HepG2 (cell line): ENCODE measurements around the gene ICE1. TPM values are rescaled to one million over a fixed set of nuclear protein-coding genes. Genes with fewer than 3 reads are reported as not detected.
"Not testable (repeated sequence)": the region's sequence is repeated elsewhere in the genome, so short reads cannot be mapped to it uniquely, and the experiment has no call there.

ENCODE experiments used
- ATAC-seq: fragments of 200-7000 bp; cut with Tn5 transposase; 3 replicates; pipeline ENCODE4 v1.9.1; 2020; ENCODE audit warnings: mild to moderate bottlenecking, moderate library complexity
- BruUV-seq: library from RNA; stranded (reverse); fragments of 400-500 nt; replicated peaks from 2 replicates; lab custom pipeline; 2021; lab: Mats Ljungman, UMichigan
- CTCF ChIA-PET: fragments of 300-600 bp; formaldehyde crosslinking; extraction: SDS; loops from one replicate; lab custom pipeline; 2021; ENCODE audit warnings: low total read pairs, inconsistent platforms, low intra/inter-chr PET ratio; lab: Yijun Ruan, JAX
- POLR2A ChIA-PET: fragments of 350-600 bp; sonication (Branson Sonifier 250); formaldehyde crosslinking; loops from one replicate; lab custom pipeline; 2020; ENCODE audit warnings: antibody characterized with exemption, inconsistent platforms; lab: Yijun Ruan, JAX
- DNase-seq: peaks from one replicate; pipeline ENCODE4 v3.0.0-alpha.2; 2015; ENCODE audit warnings: low spot score
- FAIRE-seq: peaks from 3 replicates; lab custom pipeline; 2011; peaks lifted over from hg19 to GRCh38; lab: Jason Lieb, UNC
- H2AFZ ChIP-seq: one replicate; pipeline ENCODE4 v1.6.1; 2011; ENCODE audit warnings: low read length, inconsistent platforms
- H3K27ac ChIP-seq: fragments of 300-600 bp; 3 replicates; pipeline ENCODE4 v1.8.0; 2011; ENCODE audit warnings: mixed run types, mild to moderate bottlenecking, mixed read lengths, low read length, inconsistent platforms; ENCODE audit not compliant: insufficient read depth; ENCODE audit errors: extremely low read length
- H3K27me3 ChIP-seq, 2 experiments: fragments of 200-600 bp in 1 of 2; 2 replicates in 1 of 2; 3 replicates in 1 of 2; pipeline versions ENCODE4 v1.6.0 to v1.8.0; 2011; ENCODE audit warnings: low read length in 2 of 2, mild to moderate bottlenecking in 2 of 2, moderate library complexity in 2 of 2, inconsistent platforms in 1 of 2; ENCODE audit not compliant: insufficient read depth in 2 of 2, control insufficient read depth in 1 of 2
- H3K36me3 ChIP-seq, 2 experiments: fragments of 200-600 bp in 1 of 2; replicated peaks in 1 of 2; 2 replicates in 1 of 2; 3 replicates in 1 of 2; pipeline versions ENCODE4 v1.5.1 to v1.8.0; 2011; ENCODE audit warnings: low read length in 2 of 2, inconsistent platforms in 1 of 2; ENCODE audit not compliant: insufficient read depth in 2 of 2, control insufficient read depth in 1 of 2
- H3K4me1 ChIP-seq: 2 replicates; pipeline ENCODE4 v1.5.1; 2012; ENCODE audit warnings: low read length, inconsistent platforms; ENCODE audit not compliant: insufficient read depth
- H3K4me2 ChIP-seq: 2 replicates; pipeline ENCODE4 v1.6.0; 2011; ENCODE audit warnings: low read depth, low read length, inconsistent platforms
- H3K4me3 ChIP-seq, 3 experiments: fragments of 200-600 bp in 1 of 3; sonication (generic), shearing (Covaris generic) in 1 of 3; replicated peaks in 1 of 3; 2 replicates each; pipeline ENCODE4 v1.5.1; 2011 to 2016; ENCODE audit warnings: low read length in 3 of 3, inconsistent platforms in 2 of 3, low read depth in 2 of 3, mild to moderate bottlenecking in 2 of 3, control low read depth in 1 of 3, mixed read lengths in 1 of 3; ENCODE audit not compliant: insufficient read depth in 1 of 3
- H3K79me2 ChIP-seq: one replicate; pipeline ENCODE4 v1.6.1; 2011; ENCODE audit warnings: low read length, inconsistent platforms; ENCODE audit not compliant: insufficient read depth
- H3K9ac ChIP-seq: 2 replicates; pipeline ENCODE4 v1.6.0; 2011; ENCODE audit warnings: mild to moderate bottlenecking, low read depth, low read length, inconsistent platforms; ENCODE audit not compliant: insufficient read depth
- H3K9me3 ChIP-seq: 2 replicates; pipeline ENCODE4 v1.5.1; 2012; ENCODE audit warnings: mild to moderate bottlenecking, low read length
- H4K20me1 ChIP-seq: 2 replicates; pipeline ENCODE4 v1.6.0; 2011; ENCODE audit warnings: inconsistent platforms, mild to moderate bottlenecking, low read length, moderate library complexity; ENCODE audit not compliant: insufficient read depth
- CTCF ChIP-seq: sonication (generic); formaldehyde crosslinking; IDR thresholded peaks from 2 replicates; pipeline ENCODE4 v1.5.0; 2020; ENCODE audit warnings: mild to moderate bottlenecking, missing genetic modification reagents, moderate library complexity
- FOXK1 ChIP-seq: sonication (generic); formaldehyde crosslinking; IDR thresholded peaks from 2 replicates; pipeline ENCODE4 v1.4.0; 2020; ENCODE audit warnings: low read depth, missing genetic modification reagents, borderline replicate concordance
- HNRNPK ChIP-seq: fragments of 200-400 bp; formaldehyde crosslinking; IDR thresholded peaks from 2 replicates; pipeline ENCODE4 v1.6.1; 2018; ENCODE audit warnings: low read length, low read depth, moderate library complexity, mild to moderate bottlenecking; ENCODE audit not compliant: poor library complexity, severe bottlenecking
- HNRNPLL ChIP-seq: fragments of 200-400 bp; formaldehyde crosslinking; IDR thresholded peaks from 2 replicates; pipeline ENCODE4 v1.6.1; 2017; ENCODE audit warnings: mild to moderate bottlenecking, low read depth, low read length; ENCODE audit not compliant: poor library complexity, severe bottlenecking
- TCF7 ChIP-seq: sonication (generic); IDR thresholded peaks from 2 replicates; pipeline ENCODE4 v1.6.1; 2016; ENCODE audit warnings: antibody characterized with exemption, low read depth
- ZNF687 ChIP-seq: sonication (generic); formaldehyde crosslinking; IDR thresholded peaks from 2 replicates; pipeline ENCODE4 v1.5.1; 2020; ENCODE audit warnings: mild to moderate bottlenecking, missing genetic modification reagents, moderate library complexity
- WGBS: methylation state at CpG from one replicate; pipeline ENCODE4 v1.1.6; 2017; ENCODE audit warnings: low lambda C conversion rate; 5-methylcytosine and 5-hydroxymethylcytosine counted together
- in situ Hi-C: cut with HindIII; loops from 2 replicates; pipeline ENCODE4 v1.10.0; 2017; ENCODE audit warnings: low pct_unique_long_range_greater_than_20kb; ENCODE audit not compliant: extremely low pct_ligation_motif_present
- intact Hi-C: fragments of 100-400 bp; cut with micrococcal nuclease; formaldehyde crosslinking; loops from one replicate; pipeline ENCODE4 v1.10.0; 2022; ENCODE audit not compliant: unreplicated experiment
- polyA plus RNA-seq, 8 experiments: library from polyadenylated mRNA; depleted of rRNA in 3 of 8; stranded (reverse) in 7 of 8; unstranded in 1 of 8; fragments of >200 nt; fragmentation: Illumina TruSeq in 4 of 8; extraction: Trizol in 4 of 8; gene quantifications; 2 replicates each; pipeline versions ENCODE4 v1.2.1 to v1.2.3, GENCODE V29; 2011 to 2016; ENCODE audit warnings: low read depth in 4 of 8, missing spikeins in 1 of 8, mixed read lengths in 1 of 8; ENCODE audit not compliant: insufficient read depth in 1 of 8
- total RNA-seq, 5 experiments: library from RNA; depleted of rRNA; stranded (reverse); fragments of >200 nt; fragmentation: Illumina TruSeq; extraction: Trizol; gene quantifications; 2 replicates each; pipeline ENCODE4 v1.2.3, GENCODE V29; 2016; ENCODE audit warnings: low read depth in 1 of 5

Gene ICE1
- total and polyA plus RNA-seq, 2 of the 13 experiments (the other 11 are each of a cell fraction or from before 2014, with no cell fraction given) = 9.1 to 27.6 TPM

DNA sequence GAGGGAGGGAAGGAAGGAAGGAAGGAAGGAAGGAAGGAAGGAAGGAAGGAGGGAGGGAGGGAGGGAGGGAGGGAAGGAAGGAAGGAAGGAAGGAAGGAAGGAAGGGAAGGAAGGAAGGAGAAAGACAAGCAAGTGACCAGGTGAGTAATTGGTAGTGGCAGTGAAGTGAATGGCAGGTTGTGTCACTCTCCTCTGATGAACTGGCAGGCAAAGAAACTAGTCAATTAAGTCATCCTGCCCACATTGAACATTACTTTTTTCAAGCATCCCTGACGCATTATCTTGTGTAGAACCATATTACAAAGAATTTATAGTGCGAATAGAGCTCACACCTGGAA, 70.4 kb downstream of the ICE1 start:
- H3K27me3 ChIP-seq, H3K79me2 ChIP-seq, BruUV-seq, H3K9me3 ChIP-seq, ATAC-seq, H4K20me1 ChIP-seq, H3K9ac ChIP-seq, H3K4me3 ChIP-seq, POLR2A ChIA-PET, H2AFZ ChIP-seq, H3K4me2 ChIP-seq, H3K4me1 ChIP-seq, H3K27ac ChIP-seq, intact Hi-C loops, FAIRE-seq, H3K36me3 ChIP-seq, DNase-seq: not testable (repeated sequence)
- in situ Hi-C loops = loop anchor here (10.0 kb wide), 2 partner anchors 942 to 1082 kb away; no protein-coding TSS in a partner anchor
- CTCF ChIA-PET = interaction anchor here (1.4 kb wide), 1 partner anchor 1083 kb away, joined by 4 read pairs; no protein-coding TSS in a partner anchor
- 84% methylated on average over 2 of the region's 2 CpGs for WGBS
- TF ChIP-seq HNRNPK = peak; percentile 85

DNA sequence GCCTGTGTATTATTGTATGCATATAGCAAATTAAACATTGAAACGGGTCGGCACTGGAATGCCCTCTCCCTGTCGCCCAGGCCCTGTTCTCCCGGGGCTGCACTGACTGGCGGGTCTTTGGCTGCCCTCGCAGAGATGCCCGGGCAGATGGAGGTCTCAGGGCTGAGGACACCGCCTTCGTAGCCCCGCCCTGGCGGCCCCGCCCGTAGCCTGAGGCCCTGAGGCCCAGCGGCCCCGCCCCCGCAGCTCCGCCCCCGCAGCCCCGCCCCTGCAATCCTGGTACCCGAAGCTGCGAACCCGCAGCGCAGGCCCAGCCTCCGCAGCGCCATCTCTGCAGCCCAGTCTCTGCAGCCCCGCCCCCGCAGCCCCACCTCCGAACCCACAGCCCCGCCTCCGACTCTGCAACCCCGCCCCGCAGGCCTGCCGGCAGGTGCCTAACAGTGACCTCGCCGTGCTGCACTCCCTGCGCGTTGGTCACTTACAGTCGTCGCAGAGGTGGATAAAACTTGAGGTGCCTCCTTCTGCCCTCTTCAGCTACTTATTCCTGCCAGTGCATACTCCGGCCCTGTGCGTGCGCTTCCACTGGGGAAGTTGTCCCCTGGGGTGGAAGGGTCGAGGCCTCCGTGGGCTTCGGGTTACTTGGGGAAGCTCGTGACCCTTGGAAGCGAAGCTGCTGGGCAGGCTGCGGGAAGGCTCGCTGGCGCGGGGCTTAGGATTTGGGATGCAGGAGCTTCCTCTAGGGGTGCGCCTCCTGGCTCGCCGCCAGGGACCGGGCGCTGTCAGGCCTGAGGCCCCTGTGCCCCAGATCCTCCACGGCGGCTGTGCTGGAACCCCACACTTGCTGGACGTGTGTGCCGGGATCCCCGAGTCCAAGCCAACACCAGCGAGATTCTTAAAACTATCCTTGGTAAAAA, 72.3 kb downstream of the ICE1 start:
- H3K9me3 ChIP-seq = no peaks in the 10 kb centered on the region
- in situ Hi-C loops (loop anchor here (10.0 kb wide), 2 partner anchors 940 to 1080 kb away; no protein-coding TSS in a partner anchor), intact Hi-C loops (loop anchor here (1.0 kb wide), 1 partner anchor 117 kb away; no protein-coding TSS in a partner anchor)
- no peaks in the 10 kb centered on the region; a peak in 1 of 5 replicates for H3K36me3 ChIP-seq
- no peaks in the 10 kb centered on the region for H4K20me1 ChIP-seq
- H3K9ac ChIP-seq = no peak overlapping the region
- TF ChIP-seq ZNF687 (CRISPR knock-in tag) (0 out of 2 replicates have a peak, but pooled peaks have one; percentile 12), TCF7 (no peak), CTCF (CRISPR knock-in tag) (0 out of 2 replicates have a peak, but pooled peaks have one; percentile 3), HNRNPLL (peak; percentile 28), FOXK1 (CRISPR knock-in tag) (no peak)
- no TSS peak for BruUV-seq
- no peak overlapping the region for H2AFZ ChIP-seq
- DNase-seq = peak; percentile 51
- ChIA-PET CTCF (no interaction called here), POLR2A (no interaction called here)
- H3K27ac ChIP-seq = no peak overlapping the region
- WGBS = 16% methylated on average over 25 of the region's 62 CpGs
- no peaks in the 10 kb centered on the region for H3K79me2 ChIP-seq
- H3K4me3 ChIP-seq = no peak overlapping the region
- H3K27me3 ChIP-seq = peaks cover 0 to 11% of the 10 kb centered on the region in 2 experiments; a peak in 2 of 5 replicates
- no peak for FAIRE-seq
- H3K4me1 ChIP-seq = no peaks in the 10 kb centered on the region; the same call in 1 of the 2 replicates
- ATAC-seq = peak; percentile 96
- H3K4me2 ChIP-seq = peak overlapping the region; percentile 47; the same call in 1 of the 2 replicates
